MM.1S (cell line): ENCODE measurements around the gene GPBP1L1.

Experiments used
- DNase-seq: peaks from one replicate; pipeline ENCODE4 v3.0.0-alpha.2; 2015
- H2AFZ ChIP-seq: fragments of 300-600 bp; sonication (generic); 2 replicates; pipeline ENCODE4 v1.6.0; 2016; ENCODE audit warnings: antibody characterized with exemption, low read length
- H3F3A ChIP-seq: fragments of 300-600 bp; sonication (generic); 2 replicates; pipeline ENCODE4 v1.6.1; 2016; ENCODE audit warnings: mild to moderate bottlenecking, antibody characterized with exemption, low read length, moderate library complexity, mixed read lengths; ENCODE audit not compliant: insufficient read depth
- H3K27ac ChIP-seq: fragments of 300-600 bp; sonication (generic); 2 replicates; pipeline ENCODE4 v1.5.1; 2016; ENCODE audit warnings: mild to moderate bottlenecking, low read length
- H3K27me3 ChIP-seq: fragments of 300-600 bp; sonication (generic); replicated peaks from 2 replicates; pipeline ENCODE4 v1.6.0; 2016; ENCODE audit warnings: low read length; ENCODE audit not compliant: insufficient read depth
- H3K36me3 ChIP-seq: fragments of 300-600 bp; sonication (generic); replicated peaks from 2 replicates; pipeline ENCODE4 v1.6.1; 2016; ENCODE audit warnings: mild to moderate bottlenecking, low read length, mixed read lengths; ENCODE audit not compliant: insufficient read depth
- H3K4me1 ChIP-seq: fragments of 300-600 bp; sonication (generic); 2 replicates; pipeline ENCODE4 v1.6.1; 2016; ENCODE audit warnings: low read length, mixed read lengths
- H3K4me2 ChIP-seq: fragments of 300-600 bp; sonication (generic); 2 replicates; pipeline ENCODE4 v1.6.0; 2016; ENCODE audit warnings: low read depth, low read length
- H3K4me3 ChIP-seq: fragments of 300-600 bp; sonication (generic); 2 replicates; pipeline ENCODE4 v1.5.1; 2016; ENCODE audit warnings: low read length, mixed read lengths
- H3K79me2 ChIP-seq: fragments of 300-600 bp; sonication (generic); 2 replicates; pipeline ENCODE4 v1.6.1; 2016; ENCODE audit warnings: mixed run types, low read length, mixed read lengths
- H3K9ac ChIP-seq: fragments of 300-600 bp; sonication (generic); 2 replicates; pipeline ENCODE4 v1.6.1; 2016; ENCODE audit warnings: low read length, mixed read lengths
- H3K9me2 ChIP-seq: fragments of 300-600 bp; sonication (generic); replicated peaks from 2 replicates; pipeline ENCODE4 v1.6.1; 2016; ENCODE audit warnings: mild to moderate bottlenecking, low read length, mixed read lengths; ENCODE audit not compliant: insufficient read depth
- H3K9me3 ChIP-seq: fragments of 300-600 bp; sonication (generic); replicated peaks from 2 replicates; pipeline ENCODE4 v1.6.1; 2016; ENCODE audit warnings: mild to moderate bottlenecking, low read length, mixed read lengths; ENCODE audit not compliant: insufficient read depth
- H4K20me1 ChIP-seq: fragments of 300-600 bp; sonication (generic); 2 replicates; pipeline ENCODE4 v1.6.1; 2016; ENCODE audit warnings: mild to moderate bottlenecking, low read length, moderate library complexity, mixed read lengths; ENCODE audit not compliant: insufficient read depth
- CTCF ChIP-seq: fragments of 300-600 bp; sonication (generic); IDR thresholded peaks from 2 replicates; pipeline ENCODE4 v1.5.1; 2016; ENCODE audit warnings: antibody characterized with exemption, low read length, mixed read lengths
- EZH2 ChIP-seq: fragments of 300-600 bp; sonication (generic); optimal IDR thresholded peaks from 2 replicates; pipeline ENCODE3; 2017; ENCODE audit warnings: low read depth, mild to moderate bottlenecking, antibody characterized with exemption, low read length, mixed read lengths
- EZH2phosphoT487 ChIP-seq: fragments of 300-600 bp; sonication (generic); IDR thresholded peaks from 2 replicates; pipeline ENCODE4 v1.6.1; 2018; ENCODE audit warnings: antibody characterized with exemption, low read length

GPBP1L1 gene

GRCh38 chr1:45660336-45660735, 26.0 kb downstream of the GPBP1L1 start:
- H3K27ac ChIP-seq = no peak overlapping the region
- H3K27me3 ChIP-seq = no peaks in the 10 kb centered on the region
- no peak for DNase-seq
- no peaks in the 10 kb centered on the region for H3K9me2 ChIP-seq
- no peaks in the 10 kb centered on the region for H3K9me3 ChIP-seq
- H4K20me1 ChIP-seq = peaks cover 6% of the 10 kb centered on the region; the same call in 1 of the 2 replicates
- 0 out of 2 replicates have a peak, but pooled peaks cover 8% of the 10 kb centered on the region for H3F3A ChIP-seq
- H3K4me3 ChIP-seq = no peak overlapping the region
- H3K79me2 ChIP-seq = peaks cover 84% of the 10 kb centered on the region
- peaks cover 6% of the 10 kb centered on the region; the same call in 1 of the 2 replicates for H3K36me3 ChIP-seq
- H3K4me2 ChIP-seq = no peak overlapping the region
- H3K4me1 ChIP-seq = peaks cover 17% of the 10 kb centered on the region
- TF ChIP-seq CTCF (no peak), EZH2phosphoT487 (no peak), EZH2 (no peak)
- H3K9ac ChIP-seq = no peak overlapping the region
- H2AFZ ChIP-seq = no peak overlapping the region

GRCh38 chr1:45659222-45659621, 27.1 kb downstream of the GPBP1L1 start:
- no peak overlapping the region for H2AFZ ChIP-seq
- H3K4me2 ChIP-seq = no peak overlapping the region
- H3K79me2 ChIP-seq = peaks cover 84% of the 10 kb centered on the region
- no peak for TF ChIP-seq EZH2phosphoT487
- no peak for TF ChIP-seq CTCF
- H3K9me3 ChIP-seq = no peaks in the 10 kb centered on the region
- H3F3A ChIP-seq = 0 out of 2 replicates have a peak, but pooled peaks cover 8% of the 10 kb centered on the region
- no peak for DNase-seq
- H3K9me2 ChIP-seq = no peaks in the 10 kb centered on the region
- H3K4me1 ChIP-seq = peaks cover 17% of the 10 kb centered on the region
- no peak overlapping the region for H3K27ac ChIP-seq
- peaks cover 6% of the 10 kb centered on the region; the same call in 1 of the 2 replicates for H4K20me1 ChIP-seq
- H3K36me3 ChIP-seq = peaks cover 6% of the 10 kb centered on the region; the same call in 1 of the 2 replicates
- no peaks in the 10 kb centered on the region for H3K27me3 ChIP-seq
- H3K4me3 ChIP-seq = no peak overlapping the region
- no peak overlapping the region for H3K9ac ChIP-seq

- H3K4me1 ChIP-seq = peaks cover 17% of the 10 kb centered on the region
- peaks cover 6% of the 10 kb centered on the region; the same call in 1 of the 2 replicates for H3K36me3 ChIP-seq
- H3K4me2 ChIP-seq = no peak overlapping the region
- H3K9ac ChIP-seq = no peak overlapping the region
- peaks cover 3% of the 10 kb centered on the region; the same call in 1 of the 2 replicates for H4K20me1 ChIP-seq
- no peak for TF ChIP-seq EZH2
- TF ChIP-seq EZH2phosphoT487 = no peak
- no peak for TF ChIP-seq CTCF
- 0 out of 2 replicates have a peak, but pooled peaks cover 8% of the 10 kb centered on the region for H3F3A ChIP-seq
- no peak for DNase-seq
- H3K4me3 ChIP-seq = no peak overlapping the region
- peaks cover 74% of the 10 kb centered on the region for H3K79me2 ChIP-seq
- no peaks in the 10 kb centered on the region for H3K9me3 ChIP-seq
- H3K27me3 ChIP-seq = no peaks in the 10 kb centered on the region
- no peaks in the 10 kb centered on the region for H3K9me2 ChIP-seq
- no peak overlapping the region for H3K27ac ChIP-seq
- no peak overlapping the region for H2AFZ ChIP-seq
Observed at GRCh38 chr1:45658171-45658570, 28.2 kb downstream of the GPBP1L1 start.
